Inflammatory macrophage treated with lipopolysaccharide for 4 hours (primary cell): Measurements from ENCODE around the gene SYT1.

Source experiments
- DNase-seq: peaks from one replicate; pipeline ENCODE4 v3.0.0-alpha.2; 2020

Gene SYT1

DNA sequence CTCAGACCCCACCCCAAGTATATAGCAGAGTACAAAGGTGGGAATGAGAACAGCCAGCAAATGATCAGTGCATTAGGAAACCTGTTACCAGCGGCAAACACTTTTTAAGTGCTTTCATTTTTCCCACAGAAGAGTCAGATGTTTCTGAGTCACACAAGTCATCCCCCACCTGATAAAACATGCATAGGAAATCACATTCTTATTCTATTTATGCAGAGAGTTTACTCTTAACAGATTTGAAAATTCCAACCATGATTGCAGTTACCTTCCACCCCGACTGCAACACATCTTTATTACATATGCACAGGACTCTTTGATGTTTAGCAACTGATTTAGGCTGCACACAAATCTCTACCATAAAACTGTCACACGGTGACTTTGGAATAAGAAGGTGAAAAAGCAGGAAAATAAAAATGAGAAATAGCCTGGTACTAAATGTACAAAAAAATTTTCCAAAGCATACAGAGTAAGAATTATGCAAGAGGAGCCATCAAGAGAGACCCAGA, 589.8 kb downstream of the SYT1 start:
- no peak for DNase-seq

DNA sequence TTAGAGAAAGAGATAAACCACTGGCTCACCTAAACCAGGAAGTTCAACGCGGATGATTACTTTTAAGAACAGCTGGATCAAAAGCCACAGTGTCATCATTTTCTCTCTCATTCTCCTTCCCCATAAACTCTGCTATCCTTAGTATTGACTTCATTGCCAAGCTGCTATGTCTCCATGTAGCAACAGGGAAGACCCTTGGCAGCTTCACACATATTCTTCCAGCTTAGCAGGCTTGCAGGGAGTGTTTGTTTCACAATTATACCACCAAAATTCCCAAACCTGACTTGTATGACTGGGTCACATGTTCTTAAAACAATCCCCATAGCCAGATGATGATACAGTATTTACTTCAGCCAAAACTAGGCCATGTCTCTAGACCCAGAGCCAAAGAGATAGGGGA, 590.7 kb downstream of the SYT1 start:
- DNase-seq: no peak

- no peak for DNase-seq
These were observed 617.7 kb downstream of the SYT1 start for GRCh38 chr12:79482323-79482722.

DNA sequence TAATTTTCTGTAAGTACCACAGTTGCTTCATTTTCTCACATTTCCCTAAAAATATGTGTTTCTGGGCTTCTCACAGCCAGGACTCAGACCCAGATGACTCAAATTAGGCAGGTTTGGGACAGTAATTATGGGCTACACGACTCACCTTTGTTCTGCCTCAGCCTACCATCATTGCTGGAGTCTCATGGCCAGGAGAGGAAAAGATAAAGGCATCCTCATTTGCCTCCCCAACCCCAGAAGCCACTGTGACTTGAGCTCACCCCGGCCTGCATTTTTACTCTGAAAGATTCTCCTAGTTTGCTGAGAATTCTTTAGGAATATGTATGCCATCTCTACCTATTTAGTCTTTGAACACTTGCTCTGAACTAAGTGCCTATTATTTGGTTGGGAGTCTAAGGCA, 618.3 kb downstream of the SYT1 start:
- DNase-seq: no peak

GRCh38 chr12:79486154-79486553, 621.6 kb downstream of the SYT1 start:
- DNase-seq: no peak

- DNase-seq: no peak
These were observed 623.0 kb downstream of the SYT1 start for GRCh38 chr12:79487386-79488110.
